MM.1S (cell line): ENCODE results near the gene CALD1.

Experiments used
- EZH2 ChIP-seq: fragments of 300-600 bp; sonication (generic); optimal IDR thresholded peaks from 2 replicates; pipeline ENCODE3; 2017; ENCODE audit warnings: low read depth, mild to moderate bottlenecking, antibody characterized with exemption, low read length, mixed read lengths
- EZH2phosphoT487 ChIP-seq: fragments of 300-600 bp; sonication (generic); IDR thresholded peaks from 2 replicates; pipeline ENCODE4 v1.6.1; 2018; ENCODE audit warnings: antibody characterized with exemption, low read length
- TF ChIP-seq, protein P1 (sequence below): fragments of 300-600 bp; sonication (generic); IDR thresholded peaks from 2 replicates; pipeline ENCODE4 v1.5.1; 2016; ENCODE audit warnings: antibody characterized with exemption, low read length, mixed read lengths

DNA sequence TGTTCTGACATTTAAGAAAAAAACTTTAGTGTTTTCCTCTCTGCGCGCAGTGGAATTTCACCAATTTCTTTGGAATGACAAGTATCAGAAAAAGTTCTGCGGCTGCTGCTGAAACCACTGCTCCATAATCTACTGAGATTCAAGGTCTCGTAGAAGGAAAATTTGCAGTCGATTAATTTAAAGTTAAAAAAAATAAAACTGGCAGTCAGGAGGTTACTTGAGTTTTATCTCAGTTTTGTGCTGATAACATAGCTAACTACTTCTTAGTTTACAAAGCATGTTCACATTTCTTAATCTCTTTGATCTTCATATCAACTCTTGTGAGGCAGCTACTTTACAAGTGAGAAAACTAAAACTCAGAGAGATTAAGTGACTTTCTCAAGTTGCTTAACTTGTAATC, 18.2 kb upstream of the CALD1 start:
- TF ChIP-seq, protein P1, sequence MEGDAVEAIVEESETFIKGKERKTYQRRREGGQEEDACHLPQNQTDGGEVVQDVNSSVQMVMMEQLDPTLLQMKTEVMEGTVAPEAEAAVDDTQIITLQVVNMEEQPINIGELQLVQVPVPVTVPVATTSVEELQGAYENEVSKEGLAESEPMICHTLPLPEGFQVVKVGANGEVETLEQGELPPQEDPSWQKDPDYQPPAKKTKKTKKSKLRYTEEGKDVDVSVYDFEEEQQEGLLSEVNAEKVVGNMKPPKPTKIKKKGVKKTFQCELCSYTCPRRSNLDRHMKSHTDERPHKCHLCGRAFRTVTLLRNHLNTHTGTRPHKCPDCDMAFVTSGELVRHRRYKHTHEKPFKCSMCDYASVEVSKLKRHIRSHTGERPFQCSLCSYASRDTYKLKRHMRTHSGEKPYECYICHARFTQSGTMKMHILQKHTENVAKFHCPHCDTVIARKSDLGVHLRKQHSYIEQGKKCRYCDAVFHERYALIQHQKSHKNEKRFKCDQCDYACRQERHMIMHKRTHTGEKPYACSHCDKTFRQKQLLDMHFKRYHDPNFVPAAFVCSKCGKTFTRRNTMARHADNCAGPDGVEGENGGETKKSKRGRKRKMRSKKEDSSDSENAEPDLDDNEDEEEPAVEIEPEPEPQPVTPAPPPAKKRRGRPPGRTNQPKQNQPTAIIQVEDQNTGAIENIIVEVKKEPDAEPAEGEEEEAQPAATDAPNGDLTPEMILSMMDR: no peak
- TF ChIP-seq EZH2 (no peak), EZH2phosphoT487 (no peak)
